ENCODE results near the gene CREB3.

CREB3 gene

DNA sequence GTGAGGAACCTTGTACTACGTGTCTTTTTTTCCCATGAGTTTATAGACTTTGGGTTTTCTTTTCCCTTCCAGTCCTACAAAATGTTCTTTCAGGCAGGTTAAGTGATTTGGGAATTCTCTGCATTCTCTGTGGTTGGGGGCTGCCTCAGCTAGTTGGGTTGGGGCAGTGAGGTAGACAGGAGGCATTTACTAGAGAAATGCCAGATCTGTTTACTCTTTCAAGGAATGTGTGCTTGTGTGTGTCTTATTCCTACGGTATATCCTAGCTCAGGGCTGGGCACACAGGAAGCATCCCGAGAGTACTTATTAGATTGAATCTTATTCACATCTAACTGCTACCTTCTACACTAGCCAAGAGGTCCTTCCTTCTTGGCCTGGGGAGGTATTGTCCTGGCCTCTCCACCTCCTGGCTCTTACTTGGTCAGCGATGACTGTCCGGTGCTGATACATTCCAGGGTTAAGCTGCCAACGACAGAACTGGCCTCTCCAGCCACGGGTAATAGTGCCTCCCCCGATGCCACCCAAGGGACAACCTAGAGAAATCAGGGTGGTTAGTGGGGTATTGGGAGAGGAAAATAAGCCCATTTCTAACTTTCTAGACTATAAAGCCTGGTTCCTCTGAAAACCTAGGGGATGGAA, 11.5 kb downstream of the CREB3 start:
- Histone ChIP-seq H3F3A (ENCODE audit: low read depth) (no peaks in the 10 kb centered on the region), H3K9ac (ENCODE audit: low read depth, low read length, poor library complexity, severe bottlenecking) (no peak overlapping the region), H3K9me3 (ENCODE audit: insufficient read depth, low read depth, low read length) (no peaks in the 10 kb centered on the region), H3K9me2 (replicated peaks; ENCODE audit: low read depth, low read length) (no peaks in the 10 kb centered on the region), H3K4me3 (ENCODE audit: low read length, poor library complexity, severe bottlenecking) (no peak overlapping the region), H2AFZ (ENCODE audit: low read length) (no peak overlapping the region), H3K27me3 (ENCODE audit: insufficient read depth, low read length, poor library complexity, severe bottlenecking) (no peaks in the 10 kb centered on the region), H3K36me3 (ENCODE audit: insufficient read depth, low read length) (peaks cover 22% of the 10 kb centered on the region; the same call in 1 of the 2 replicates), H3K79me2 (ENCODE audit: insufficient read depth, low read length) (peaks cover 51% of the 10 kb centered on the region), H3K4me2 (ENCODE audit: low read depth, low read length, poor library complexity, severe bottlenecking) (peak overlapping the region; percentile 23), H3K4me1 (ENCODE audit: insufficient read depth, low read length, poor library complexity, severe bottlenecking) (peaks cover 38% of the 10 kb centered on the region), H4K20me1 (ENCODE audit: insufficient read depth, low read length, poor library complexity, severe bottlenecking) (peaks cover 36% of the 10 kb centered on the region)
- TF ChIP-seq, protein P1, sequence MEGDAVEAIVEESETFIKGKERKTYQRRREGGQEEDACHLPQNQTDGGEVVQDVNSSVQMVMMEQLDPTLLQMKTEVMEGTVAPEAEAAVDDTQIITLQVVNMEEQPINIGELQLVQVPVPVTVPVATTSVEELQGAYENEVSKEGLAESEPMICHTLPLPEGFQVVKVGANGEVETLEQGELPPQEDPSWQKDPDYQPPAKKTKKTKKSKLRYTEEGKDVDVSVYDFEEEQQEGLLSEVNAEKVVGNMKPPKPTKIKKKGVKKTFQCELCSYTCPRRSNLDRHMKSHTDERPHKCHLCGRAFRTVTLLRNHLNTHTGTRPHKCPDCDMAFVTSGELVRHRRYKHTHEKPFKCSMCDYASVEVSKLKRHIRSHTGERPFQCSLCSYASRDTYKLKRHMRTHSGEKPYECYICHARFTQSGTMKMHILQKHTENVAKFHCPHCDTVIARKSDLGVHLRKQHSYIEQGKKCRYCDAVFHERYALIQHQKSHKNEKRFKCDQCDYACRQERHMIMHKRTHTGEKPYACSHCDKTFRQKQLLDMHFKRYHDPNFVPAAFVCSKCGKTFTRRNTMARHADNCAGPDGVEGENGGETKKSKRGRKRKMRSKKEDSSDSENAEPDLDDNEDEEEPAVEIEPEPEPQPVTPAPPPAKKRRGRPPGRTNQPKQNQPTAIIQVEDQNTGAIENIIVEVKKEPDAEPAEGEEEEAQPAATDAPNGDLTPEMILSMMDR (conservative IDR thresholded peaks at IDR 0.05; ENCODE audit: low read length), result no peak
- no peak for TF ChIP-seq EZH2phosphoT487 (IDR thresholded peaks at IDR 0.05; ENCODE audit: borderline replicate concordance)

DNA sequence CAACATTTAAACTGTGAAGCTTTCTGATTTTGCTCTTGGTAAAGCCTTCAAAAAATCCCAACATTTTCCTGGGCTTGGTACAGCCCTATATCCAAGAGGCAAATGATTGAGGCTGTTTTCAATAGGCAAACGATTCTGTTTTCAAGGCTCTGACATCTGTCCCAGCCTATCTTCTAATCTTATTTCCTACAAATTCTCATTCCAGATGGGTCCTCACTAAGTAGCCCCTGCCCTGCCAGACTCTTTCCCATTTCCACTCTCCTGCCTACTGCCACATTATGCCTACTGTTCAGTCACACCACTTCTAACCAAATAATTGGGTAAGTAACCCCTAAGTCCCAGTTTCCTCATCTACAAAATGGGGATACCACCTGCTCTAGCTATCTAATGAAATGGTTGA, 13.1 kb downstream of the CREB3 start:
- Histone ChIP-seq H3K9me2 (replicated peaks; ENCODE audit: low read depth, low read length) (no peaks in the 10 kb centered on the region), H4K20me1 (ENCODE audit: insufficient read depth, low read length, poor library complexity, severe bottlenecking) (peaks cover 33% of the 10 kb centered on the region), H3K27me3 (ENCODE audit: insufficient read depth, low read length, poor library complexity, severe bottlenecking) (no peaks in the 10 kb centered on the region), H3K36me3 (ENCODE audit: insufficient read depth, low read length) (peaks cover 7% of the 10 kb centered on the region; the same call in 1 of the 2 replicates), H3F3A (ENCODE audit: low read depth) (no peaks in the 10 kb centered on the region), H3K4me2 (ENCODE audit: low read depth, low read length, poor library complexity, severe bottlenecking) (peak overlapping the region; percentile 87), H3K4me1 (ENCODE audit: insufficient read depth, low read length, poor library complexity, severe bottlenecking) (peaks cover 47% of the 10 kb centered on the region), H3K79me2 (ENCODE audit: insufficient read depth, low read length) (peaks cover 60% of the 10 kb centered on the region), H3K9me3 (ENCODE audit: insufficient read depth, low read depth, low read length) (no peaks in the 10 kb centered on the region), H2AFZ (ENCODE audit: low read length) (no peak overlapping the region), H3K4me3 (ENCODE audit: low read length, poor library complexity, severe bottlenecking) (peak overlapping the region; percentile 90), H3K9ac (ENCODE audit: low read depth, low read length, poor library complexity, severe bottlenecking) (peak overlapping the region; percentile 34)
- no peak for TF ChIP-seq EZH2phosphoT487 (IDR thresholded peaks at IDR 0.05; ENCODE audit: borderline replicate concordance)
- TF ChIP-seq, protein P1 (conservative IDR thresholded peaks at IDR 0.05; ENCODE audit: low read length), result no peak

DNA sequence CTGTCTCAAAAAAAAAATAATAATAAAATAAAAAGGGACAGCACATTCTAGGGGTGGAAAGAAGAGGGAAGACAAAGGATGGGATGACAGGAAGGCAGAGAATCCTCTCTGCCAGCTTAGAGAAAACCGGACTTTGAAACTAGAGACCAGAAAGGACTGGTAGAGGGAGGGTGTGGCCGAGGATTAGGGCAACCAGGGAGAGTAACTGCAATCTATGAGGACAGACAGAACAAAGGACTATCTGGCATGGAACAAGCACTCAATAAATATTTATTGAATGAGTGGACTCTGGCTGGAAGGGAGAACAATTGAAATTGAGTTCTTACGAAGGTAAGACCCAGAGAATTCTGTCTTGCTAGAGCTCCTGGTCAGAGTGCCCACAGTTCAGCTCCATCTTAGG, 14.1 kb downstream of the CREB3 start:
- no peak for TF ChIP-seq EZH2phosphoT487 (IDR thresholded peaks at IDR 0.05; ENCODE audit: borderline replicate concordance)
- TF ChIP-seq, protein P1 (conservative IDR thresholded peaks at IDR 0.05; ENCODE audit: low read length), result no peak
- Histone ChIP-seq H3K4me3 (ENCODE audit: low read length, poor library complexity, severe bottlenecking) (peak overlapping the region; percentile 90), H3F3A (ENCODE audit: low read depth) (no peaks in the 10 kb centered on the region)

More for the DNA sequence above, 14.1 kb downstream of the CREB3 start:
- peak overlapping the region; percentile 87 for H3K4me2 ChIP-seq (ENCODE audit: low read depth, low read length, poor library complexity, severe bottlenecking)
- H3K27me3 ChIP-seq (ENCODE audit: insufficient read depth, low read length, poor library complexity, severe bottlenecking), result no peaks in the 10 kb centered on the region
- H3K4me1 ChIP-seq (ENCODE audit: insufficient read depth, low read length, poor library complexity, severe bottlenecking), result peaks cover 45% of the 10 kb centered on the region
- peaks cover 61% of the 10 kb centered on the region for H3K79me2 ChIP-seq (ENCODE audit: insufficient read depth, low read length)
- H3K9me2 ChIP-seq (replicated peaks; ENCODE audit: low read depth, low read length), result no peaks in the 10 kb centered on the region
- no peak overlapping the region for H2AFZ ChIP-seq (ENCODE audit: low read length)
- no peaks in the 10 kb centered on the region for H3K9me3 ChIP-seq (ENCODE audit: insufficient read depth, low read depth, low read length)
- peaks cover 33% of the 10 kb centered on the region for H4K20me1 ChIP-seq (ENCODE audit: insufficient read depth, low read length, poor library complexity, severe bottlenecking)
- H3K9ac ChIP-seq (ENCODE audit: low read depth, low read length, poor library complexity, severe bottlenecking), result peak overlapping the region; percentile 79
- H3K36me3 ChIP-seq (ENCODE audit: insufficient read depth, low read length), result peaks cover 7% of the 10 kb centered on the region; the same call in 1 of the 2 replicates

Measured in Loucy (cell line).